HG02678 (cell line): ENCODE results near the gene MUSK.
"Not testable (repeated sequence)": the region's sequence is repeated elsewhere in the genome, so short reads cannot be mapped to it uniquely, and the experiment has no call there.

Source experiments
- ATAC-seq: cut with Tn5 transposase; IDR thresholded peaks from one replicate; pipeline ENCODE4 v1.9.1; 2021; ENCODE audit warnings: mild to moderate bottlenecking, moderate library complexity; ENCODE audit not compliant: unreplicated experiment

MUSK gene

GRCh38 chr9:110808599-110808980 lies 140.0 kb downstream of the MUSK start:
- ATAC-seq: peak; percentile 96

GRCh38 chr9:110809038-110809595 lies 140.5 kb downstream of the MUSK start:
- ATAC-seq: peak; percentile 31

GRCh38 chr9:110810262-110810976 lies 141.8 kb downstream of the MUSK start:
- ATAC-seq: no peak

- no peak for ATAC-seq
Measured at GRCh38 chr9:110812886-110813285, 144.3 kb downstream of the MUSK start.

GRCh38 chr9:110814159-110814558 lies 145.6 kb downstream of the MUSK start:
- ATAC-seq: no peak

- ATAC-seq: no peak
Measured at GRCh38 chr9:110815361-110815760, 146.8 kb downstream of the MUSK start.

- ATAC-seq: no peak
Measured at GRCh38 chr9:110820381-110820780, 151.8 kb downstream of the MUSK start.

GRCh38 chr9:110821064-110821463 lies 152.5 kb downstream of the MUSK start:
- peak; percentile 99 for ATAC-seq

- not testable (repeated sequence) for ATAC-seq
Measured at GRCh38 chr9:110825129-110825528, 156.5 kb downstream of the MUSK start.

GRCh38 chr9:110825950-110826349 lies 157.4 kb downstream of the MUSK start:
- no peak for ATAC-seq

- ATAC-seq: not testable (repeated sequence)
Measured at GRCh38 chr9:110826400-110826799, 157.8 kb downstream of the MUSK start.

GRCh38 chr9:110828264-110828663 lies 159.7 kb downstream of the MUSK start:
- ATAC-seq: no peak

GRCh38 chr9:110830495-110830894 lies 161.9 kb downstream of the MUSK start:
- ATAC-seq: no peak

- ATAC-seq: no peak
Measured at GRCh38 chr9:110832926-110833325, 164.3 kb downstream of the MUSK start.

GRCh38 chr9:110835404-110835803 lies 166.8 kb downstream of the MUSK start:
- no peak for ATAC-seq

- no peak for ATAC-seq
Measured at GRCh38 chr9:110835859-110836271, 167.3 kb downstream of the MUSK start.

GRCh38 chr9:110837401-110838005 lies 168.9 kb downstream of the MUSK start:
- peak; percentile 66 for ATAC-seq

GRCh38 chr9:110842169-110842568 lies 173.6 kb downstream of the MUSK start:
- no peak for ATAC-seq

GRCh38 chr9:110842986-110843385 lies 174.4 kb downstream of the MUSK start:
- ATAC-seq: no peak

- ATAC-seq: no peak
Measured at GRCh38 chr9:110844121-110844520, 175.5 kb downstream of the MUSK start.

GRCh38 chr9:110846215-110846614 lies 177.6 kb downstream of the MUSK start:
- no peak for ATAC-seq

GRCh38 chr9:110847671-110848070 lies 179.1 kb downstream of the MUSK start:
- ATAC-seq: no peak
